SK-N-SH (cell line): ENCODE data around the gene NR2F1.

ENCODE experiments used
- CHD2 ChIP-seq: fragments of 150-350 bp; IDR thresholded peaks from 2 replicates; pipeline ENCODE4 v1.6.1; 2018; ENCODE audit warnings: low read length; ENCODE audit not compliant: partially characterized antibody
- ELF1 ChIP-seq: IDR thresholded peaks from 2 replicates; pipeline ENCODE4 v1.4.0; 2012
- EP300 ChIP-seq, 2 experiments: IDR thresholded peaks; 2 replicates each; pipeline versions ENCODE4 v1.4.0 to v1.6.1; 2012; ENCODE audit warnings: borderline replicate concordance in 1 of 2, low read depth in 1 of 2, low read length in 1 of 2
- EZH2phosphoT487 ChIP-seq: fragments of 200-600 bp; sonication (generic); IDR thresholded peaks from 2 replicates; pipeline ENCODE4 v1.6.1; 2017; ENCODE audit warnings: low read depth, mixed run types, mild to moderate bottlenecking, antibody characterized with exemption, moderate library complexity, borderline replicate concordance
- FOXM1 ChIP-seq: IDR thresholded peaks from 2 replicates; pipeline ENCODE4 v1.4.0; 2012; ENCODE audit warnings: low read depth, mild to moderate bottlenecking
- JUND ChIP-seq: IDR thresholded peaks from 2 replicates; pipeline ENCODE4 v1.4.0; 2012
- MAX ChIP-seq: IDR thresholded peaks from 2 replicates; pipeline ENCODE4 v1.4.0; 2012; ENCODE audit warnings: low read depth
- MXI1 ChIP-seq: IDR thresholded peaks from 2 replicates; pipeline ENCODE4 v1.6.1; 2012; ENCODE audit warnings: mild to moderate bottlenecking, low read depth, low read length, improper control_type of control experiment
- POLR2AphosphoS5 ChIP-seq: IDR thresholded peaks from 2 replicates; pipeline ENCODE4 v1.6.1; 2012; ENCODE audit warnings: low read depth, low read length
- SIN3A ChIP-seq: IDR thresholded peaks from 2 replicates; pipeline ENCODE4 v1.6.1; 2012; ENCODE audit warnings: low read depth, mild to moderate bottlenecking, low read length, moderate library complexity, borderline replicate concordance
- TAF1 ChIP-seq: IDR thresholded peaks from 2 replicates; pipeline ENCODE4 v1.6.1; 2012; ENCODE audit warnings: low read depth, mild to moderate bottlenecking, low read length, moderate library complexity, borderline replicate concordance
- TCF12 ChIP-seq: IDR thresholded peaks from 2 replicates; pipeline ENCODE4 v1.4.0; 2012
- TF ChIP-seq, protein P1 (sequence below): fragments of 200-600 bp; sonication (generic); IDR thresholded peaks from 2 replicates; pipeline ENCODE4 v1.6.1; 2017; ENCODE audit warnings: antibody characterized with exemption, mild to moderate bottlenecking, moderate library complexity
- TF ChIP-seq, protein P2 (sequence below): IDR thresholded peaks from 2 replicates; pipeline ENCODE4 v1.6.1; 2012; ENCODE audit warnings: mild to moderate bottlenecking, low read depth, low read length, moderate library complexity

DNA sequence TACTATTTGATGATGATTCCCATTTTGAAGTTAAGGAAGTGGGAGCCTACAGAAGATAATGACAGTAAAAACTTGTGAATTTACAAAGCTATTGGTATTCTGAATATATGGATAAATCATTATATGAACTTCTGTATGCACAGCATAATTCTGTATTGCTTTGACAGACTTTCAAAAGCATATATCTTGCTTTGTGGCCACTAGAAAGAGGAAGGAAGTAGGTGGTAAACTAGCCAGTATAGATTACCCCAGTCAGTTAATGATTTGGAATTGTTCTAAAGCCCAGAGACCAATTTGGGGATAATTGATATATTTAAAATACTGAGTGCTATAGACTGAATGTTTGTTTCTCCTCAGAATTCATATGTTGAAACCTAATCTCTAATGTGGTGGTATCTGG lies 53.0 kb downstream of the NR2F1 start:
- TF ChIP-seq, protein P1, sequence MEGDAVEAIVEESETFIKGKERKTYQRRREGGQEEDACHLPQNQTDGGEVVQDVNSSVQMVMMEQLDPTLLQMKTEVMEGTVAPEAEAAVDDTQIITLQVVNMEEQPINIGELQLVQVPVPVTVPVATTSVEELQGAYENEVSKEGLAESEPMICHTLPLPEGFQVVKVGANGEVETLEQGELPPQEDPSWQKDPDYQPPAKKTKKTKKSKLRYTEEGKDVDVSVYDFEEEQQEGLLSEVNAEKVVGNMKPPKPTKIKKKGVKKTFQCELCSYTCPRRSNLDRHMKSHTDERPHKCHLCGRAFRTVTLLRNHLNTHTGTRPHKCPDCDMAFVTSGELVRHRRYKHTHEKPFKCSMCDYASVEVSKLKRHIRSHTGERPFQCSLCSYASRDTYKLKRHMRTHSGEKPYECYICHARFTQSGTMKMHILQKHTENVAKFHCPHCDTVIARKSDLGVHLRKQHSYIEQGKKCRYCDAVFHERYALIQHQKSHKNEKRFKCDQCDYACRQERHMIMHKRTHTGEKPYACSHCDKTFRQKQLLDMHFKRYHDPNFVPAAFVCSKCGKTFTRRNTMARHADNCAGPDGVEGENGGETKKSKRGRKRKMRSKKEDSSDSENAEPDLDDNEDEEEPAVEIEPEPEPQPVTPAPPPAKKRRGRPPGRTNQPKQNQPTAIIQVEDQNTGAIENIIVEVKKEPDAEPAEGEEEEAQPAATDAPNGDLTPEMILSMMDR: no peak
- TF ChIP-seq EZH2phosphoT487 (no peak), MXI1 (no peak), MAX (no peak), POLR2AphosphoS5 (no peak), JUND (no peak), FOXM1 (no peak), EP300 (IDR thresholded peaks at IDR 0.05; ENCODE audit: borderline replicate concordance in 1 of 2, low read depth in 1 of 2, low read length in 1 of 2) (no peak), TCF12 (no peak), SIN3A (no peak), ELF1 (no peak), TAF1 (no peak), CHD2 (no peak)
- TF ChIP-seq, protein P2, sequence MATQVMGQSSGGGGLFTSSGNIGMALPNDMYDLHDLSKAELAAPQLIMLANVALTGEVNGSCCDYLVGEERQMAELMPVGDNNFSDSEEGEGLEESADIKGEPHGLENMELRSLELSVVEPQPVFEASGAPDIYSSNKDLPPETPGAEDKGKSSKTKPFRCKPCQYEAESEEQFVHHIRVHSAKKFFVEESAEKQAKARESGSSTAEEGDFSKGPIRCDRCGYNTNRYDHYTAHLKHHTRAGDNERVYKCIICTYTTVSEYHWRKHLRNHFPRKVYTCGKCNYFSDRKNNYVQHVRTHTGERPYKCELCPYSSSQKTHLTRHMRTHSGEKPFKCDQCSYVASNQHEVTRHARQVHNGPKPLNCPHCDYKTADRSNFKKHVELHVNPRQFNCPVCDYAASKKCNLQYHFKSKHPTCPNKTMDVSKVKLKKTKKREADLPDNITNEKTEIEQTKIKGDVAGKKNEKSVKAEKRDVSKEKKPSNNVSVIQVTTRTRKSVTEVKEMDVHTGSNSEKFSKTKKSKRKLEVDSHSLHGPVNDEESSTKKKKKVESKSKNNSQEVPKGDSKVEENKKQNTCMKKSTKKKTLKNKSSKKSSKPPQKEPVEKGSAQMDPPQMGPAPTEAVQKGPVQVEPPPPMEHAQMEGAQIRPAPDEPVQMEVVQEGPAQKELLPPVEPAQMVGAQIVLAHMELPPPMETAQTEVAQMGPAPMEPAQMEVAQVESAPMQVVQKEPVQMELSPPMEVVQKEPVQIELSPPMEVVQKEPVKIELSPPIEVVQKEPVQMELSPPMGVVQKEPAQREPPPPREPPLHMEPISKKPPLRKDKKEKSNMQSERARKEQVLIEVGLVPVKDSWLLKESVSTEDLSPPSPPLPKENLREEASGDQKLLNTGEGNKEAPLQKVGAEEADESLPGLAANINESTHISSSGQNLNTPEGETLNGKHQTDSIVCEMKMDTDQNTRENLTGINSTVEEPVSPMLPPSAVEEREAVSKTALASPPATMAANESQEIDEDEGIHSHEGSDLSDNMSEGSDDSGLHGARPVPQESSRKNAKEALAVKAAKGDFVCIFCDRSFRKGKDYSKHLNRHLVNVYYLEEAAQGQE: no peak
